ENCODE data around the gene IRX2.

GRCh38 chr5:2800035-2800434 lies 48.6 kb upstream of the IRX2 start:
- TF ChIP-seq MAX (IDR thresholded peaks at IDR 0.05) (no peak), POLR2AphosphoS5 (IDR thresholded peaks at IDR 0.05; ENCODE audit: low read depth, low read length) (no peak), EP300 (IDR thresholded peaks at IDR 0.05; ENCODE audit: borderline replicate concordance in 1 of 2, low read depth in 2 of 2, low read length in 2 of 2) (no peak), POLR2A (IDR thresholded peaks at IDR 0.05; ENCODE audit: control extremely low read depth in 1 of 2, low read depth in 2 of 2, low read length in 2 of 2) (no peak), E2F6 (IDR thresholded peaks at IDR 0.05) (no peak), EGR1 (IDR thresholded peaks at IDR 0.05; ENCODE audit: borderline replicate concordance, low read depth, low read length) (no peak), GTF2F1 (IDR thresholded peaks at IDR 0.05; ENCODE audit: borderline replicate concordance, low read depth, low read length) (no peak), CTCF (IDR thresholded peaks at IDR 0.05; ENCODE audit: control extremely low read depth in 1 of 3, insufficient read depth in 1 of 3, low read depth in 1 of 3, low read length in 3 of 3) (no peak), RAD21 (IDR thresholded peaks at IDR 0.05 in 1 of 2, conservative IDR thresholded peaks at IDR 0.05 in 1 of 2; ENCODE audit: low read depth in 2 of 2, low read length in 2 of 2) (no peak), MAFK (IDR thresholded peaks at IDR 0.05; ENCODE audit: low read depth, low read length) (no peak), EZH2 (IDR thresholded peaks at IDR 0.05; ENCODE audit: low read depth, low read length, severe bottlenecking) (no peak), ATF2 (IDR thresholded peaks at IDR 0.05; ENCODE audit: low read length) (no peak)
